GM12891 (cell line): ENCODE measurements around the gene KRTAP3-1.

ENCODE experiments used
- DNase-seq: peaks from one replicate; pipeline ENCODE4 v3.0.0; 2011; ENCODE audit warnings: low spot score; ENCODE audit not compliant: insufficient read length
- FAIRE-seq: peaks from 2 replicates; lab custom pipeline; 2011; peaks lifted over from hg19 to GRCh38; lab: Jason Lieb, UNC
- PAX5 ChIP-seq: IDR thresholded peaks from 2 replicates; pipeline ENCODE4 v1.6.1; 2011; ENCODE audit warnings: low read length, moderate library complexity, mild to moderate bottlenecking; ENCODE audit not compliant: insufficient read depth, severe bottlenecking
- POLR2A ChIP-seq: IDR thresholded peaks from 2 replicates; pipeline ENCODE4 v1.6.1; 2011; ENCODE audit warnings: low read depth, low read length, control low read depth
- POLR2AphosphoS5 ChIP-seq: IDR thresholded peaks from 2 replicates; pipeline ENCODE4 v1.6.1; 2011; ENCODE audit warnings: low read depth, low read length, control low read depth
- POU2F2 ChIP-seq: IDR thresholded peaks from 2 replicates; pipeline ENCODE4 v1.6.1; 2011; ENCODE audit warnings: low read depth, mild to moderate bottlenecking, control low read depth, low read length, moderate library complexity
- SPI1 ChIP-seq: IDR thresholded peaks from 2 replicates; pipeline ENCODE4 v1.6.1; 2011; ENCODE audit warnings: low read depth, low read length, control low read depth
- TAF1 ChIP-seq: IDR thresholded peaks from 2 replicates; pipeline ENCODE4 v1.6.1; 2011; ENCODE audit warnings: low read depth, low read length, control low read depth

Gene KRTAP3-1

GRCh38 chr17:40997361-40997760 is 11.6 kb downstream of the KRTAP3-1 start:
- FAIRE-seq (no peak), DNase-seq (no peak)
- TF ChIP-seq POLR2A, result no peak
- TF ChIP-seq TAF1, result no peak
- no peak for TF ChIP-seq PAX5

GRCh38 chr17:40996829-40997228 is 12.1 kb downstream of the KRTAP3-1 start:
- no peak for TF ChIP-seq TAF1
- TF ChIP-seq POLR2A, result no peak
- no peak for TF ChIP-seq PAX5
- no peak for TF ChIP-seq SPI1
- no peak for TF ChIP-seq POLR2AphosphoS5
- DNase-seq, result no peak
- FAIRE-seq, result no peak

- FAIRE-seq, result no peak
These were observed 13.8 kb downstream of the KRTAP3-1 start for GRCh38 chr17:40995116-40995515.

GRCh38 chr17:40993839-40994238 is 15.1 kb downstream of the KRTAP3-1 start, which contains the start of gene KRTAP3-3:
KRTAP3-3 (minus strand) TSS chr17:40994164; CDS start chr17:40994097, 67 bp downstream.
- no peak for DNase-seq
- no peak for FAIRE-seq

More at GRCh38 chr17:40995116-40995515, 13.8 kb downstream of the KRTAP3-1 start:
- DNase-seq, result no peak
- TF ChIP-seq POLR2AphosphoS5, result no peak
- TF ChIP-seq PAX5, result no peak
- TF ChIP-seq TAF1, result no peak

GRCh38 chr17:40993084-40993483 is 15.8 kb downstream of the KRTAP3-1 start:
- DNase-seq, result no peak
- TF ChIP-seq POU2F2 (no peak), TAF1 (no peak), SPI1 (no peak), PAX5 (no peak), POLR2AphosphoS5 (no peak), POLR2A (no peak)
- no peak for FAIRE-seq

More at GRCh38 chr17:40993839-40994238, 15.1 kb downstream of the KRTAP3-1 start, which contains the start of gene KRTAP3-3:
- TF ChIP-seq POLR2A, result no peak

GRCh38 chr17:40992666-40993065 is 16.3 kb downstream of the KRTAP3-1 start:
- TF ChIP-seq POLR2AphosphoS5, result no peak
- TF ChIP-seq PAX5, result no peak
- no peak for TF ChIP-seq POLR2A
- TF ChIP-seq POU2F2, result no peak
- no peak for TF ChIP-seq TAF1
- FAIRE-seq, result no peak

GRCh38 chr17:40986920-40987319 is 22.0 kb downstream of the KRTAP3-1 start:
- FAIRE-seq (no peak), DNase-seq (no peak)
- TF ChIP-seq POU2F2 (no peak), SPI1 (no peak), POLR2A (no peak), PAX5 (no peak), POLR2AphosphoS5 (no peak), TAF1 (no peak)

More at GRCh38 chr17:40992666-40993065, 16.3 kb downstream of the KRTAP3-1 start:
- DNase-seq, result no peak

- no peak for FAIRE-seq
- TF ChIP-seq POU2F2, result no peak
- TF ChIP-seq PAX5, result no peak
- no peak for TF ChIP-seq SPI1
- no peak for TF ChIP-seq TAF1
- TF ChIP-seq POLR2A, result no peak
- no peak for TF ChIP-seq POLR2AphosphoS5
- DNase-seq, result no peak
These were observed 24.7 kb downstream of the KRTAP3-1 start, which contains the start of gene KRT40 for GRCh38 chr17:40984226-40984625. KRT40 (minus strand) TSS chr17:40984326; CDS start chr17:40984273, 53 bp downstream.

- FAIRE-seq (no peak), DNase-seq (no peak)
- no peak for TF ChIP-seq PAX5
- TF ChIP-seq TAF1, result no peak
- no peak for TF ChIP-seq POLR2AphosphoS5
- TF ChIP-seq SPI1, result no peak
- TF ChIP-seq POLR2A, result no peak
These were observed 27.8 kb downstream of the KRTAP3-1 start for GRCh38 chr17:40981115-40981514.

GRCh38 chr17:40980596-40980995 is 28.3 kb downstream of the KRTAP3-1 start:
- TF ChIP-seq POLR2AphosphoS5 (no peak), POU2F2 (no peak), POLR2A (no peak), PAX5 (no peak), SPI1 (no peak), TAF1 (no peak)
- no peak for DNase-seq
- FAIRE-seq, result no peak

- TF ChIP-seq POLR2A (no peak), TAF1 (no peak), SPI1 (no peak), PAX5 (no peak), POU2F2 (no peak), POLR2AphosphoS5 (no peak)
- no peak for DNase-seq
- no peak for FAIRE-seq
These were observed 28.8 kb downstream of the KRTAP3-1 start for GRCh38 chr17:40980117-40980516.
